ENCODE results near the gene ACVRL1. TPM values are rescaled to one million over a fixed set of nuclear protein-coding genes. Genes with fewer than 3 reads are reported as not detected.

The ACVRL1 gene
- 18.8 and 26.4 TPM in 2 replicates for total RNA-seq (2012; rRNA removed)

DNA sequence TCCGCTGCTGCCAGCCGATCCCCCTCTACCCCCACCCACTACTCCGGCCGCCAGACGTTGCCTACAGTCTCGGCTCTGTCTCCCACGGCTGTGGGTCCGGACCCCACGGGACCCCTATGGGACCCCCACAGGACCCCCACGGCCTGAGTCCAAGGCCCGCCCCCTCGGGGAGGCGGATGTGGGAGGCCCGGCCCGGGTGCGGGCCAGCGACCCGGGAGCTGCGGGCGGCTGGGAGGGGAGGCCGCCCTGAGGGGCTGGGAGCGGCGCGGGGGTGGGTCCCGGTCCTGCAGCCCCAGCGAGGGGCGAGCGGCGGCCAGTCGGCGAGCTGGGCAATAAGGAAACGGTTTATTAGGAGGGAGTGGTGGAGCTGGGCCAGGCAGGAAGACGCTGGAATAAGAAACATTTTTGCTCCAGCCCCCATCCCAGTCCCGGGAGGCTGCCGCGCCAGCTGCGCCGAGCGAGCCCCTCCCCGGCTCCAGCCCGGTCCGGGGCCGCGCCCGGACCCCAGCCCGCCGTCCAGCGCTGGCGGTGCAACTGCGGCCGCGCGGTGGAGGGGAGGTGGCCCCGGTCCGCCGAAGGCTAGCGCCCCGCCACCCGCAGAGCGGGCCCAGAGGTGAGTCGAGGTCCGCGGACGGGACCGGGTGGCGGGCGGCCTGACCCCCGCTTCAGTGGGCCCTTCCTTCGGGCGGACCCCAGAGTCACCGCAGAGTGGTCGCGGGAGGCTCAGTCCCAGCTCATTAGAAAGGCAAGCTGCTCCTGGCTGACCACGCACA lies at the start of gene ACVRL1:
Gene ACVRL1, plus strand, starts transcription at position 422 of the 773 bp plus-strand sequence. CDS start 4,971 bp downstream, outside the sequence.
- H3K27me3 ChIP-seq (ENCODE audit: control insufficient read depth, insufficient read depth, low read length): peaks cover 3% of the 10 kb centered on the region
- no peaks in the 10 kb centered on the region for H3K9me3 ChIP-seq (replicated peaks; ENCODE audit: low read length)
- H3K4me2 ChIP-seq (ENCODE audit: low read length): peak within 1 kb of the TSS; percentile 83
- peaks cover 42% of the 10 kb centered on the region for H3K4me1 ChIP-seq (ENCODE audit: control insufficient read depth, insufficient read depth, low read length)
- peak within 1 kb of the TSS; percentile 75 for H3K4me3 ChIP-seq (ENCODE audit: low read length)
- H3K36me3 ChIP-seq (ENCODE audit: insufficient read depth, low read length): no peaks in the 10 kb centered on the region
- peak within 1 kb of the TSS; percentile 83 for H3K9ac ChIP-seq (ENCODE audit: low read depth, low read length)

DNA sequence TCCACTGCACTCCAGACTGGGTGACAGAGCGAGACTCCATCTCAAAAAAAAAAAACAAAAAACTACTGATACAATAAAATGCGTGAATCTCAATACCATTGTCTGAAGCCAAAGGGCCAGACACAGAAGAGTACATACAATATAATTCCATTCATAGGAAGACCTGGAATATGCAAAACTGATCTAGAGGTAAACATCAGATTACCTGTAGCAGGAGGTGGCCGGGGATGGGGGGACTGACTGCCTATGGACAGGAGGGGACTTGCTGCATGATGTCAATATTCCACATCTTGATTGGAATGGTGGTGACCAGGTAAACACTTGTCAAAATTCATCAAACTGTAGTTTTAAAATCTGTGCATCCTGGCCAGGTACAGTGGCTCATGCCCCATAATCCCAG lies 46.3 kb upstream of the ACVRL1 start:
- Histone ChIP-seq H3K4me1 (ENCODE audit: control insufficient read depth, insufficient read depth, low read length) (peaks cover 12% of the 10 kb centered on the region), H3K9ac (ENCODE audit: low read depth, low read length) (no peak overlapping the region), H3K36me3 (ENCODE audit: insufficient read depth, low read length) (no peaks in the 10 kb centered on the region), H3K9me3 (replicated peaks; ENCODE audit: low read length) (no peaks in the 10 kb centered on the region), H3K4me3 (ENCODE audit: low read length) (no peak overlapping the region), H3K4me2 (ENCODE audit: low read length) (no peak overlapping the region), H3K27me3 (ENCODE audit: control insufficient read depth, insufficient read depth, low read length) (peaks cover 36% of the 10 kb centered on the region)

DNA sequence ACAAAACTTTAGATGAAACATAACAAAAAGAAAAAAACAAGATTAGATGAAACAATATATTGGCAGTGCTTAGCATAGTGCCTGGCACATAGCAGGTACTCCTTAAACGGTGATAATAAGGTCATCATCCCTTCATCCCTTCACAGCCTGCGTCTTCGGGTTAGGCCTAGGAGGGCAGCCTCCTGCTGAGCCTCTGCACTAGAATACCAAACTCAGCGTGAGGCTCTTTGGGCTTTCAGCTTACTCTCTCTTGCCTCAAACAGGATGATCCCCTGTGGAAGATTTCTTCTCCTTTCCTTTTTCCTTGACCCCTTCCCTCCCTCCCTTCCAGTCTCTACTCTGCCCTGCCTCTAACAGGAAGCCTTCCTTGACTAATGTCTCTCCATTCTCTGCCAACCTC lies 44.4 kb upstream of the ACVRL1 start:
- H3K9ac ChIP-seq (ENCODE audit: low read depth, low read length): no peak overlapping the region
- H3K4me1 ChIP-seq (ENCODE audit: control insufficient read depth, insufficient read depth, low read length): peaks cover 12% of the 10 kb centered on the region
- H3K4me2 ChIP-seq (ENCODE audit: low read length): no peak overlapping the region
- H3K36me3 ChIP-seq (ENCODE audit: insufficient read depth, low read length): no peaks in the 10 kb centered on the region
- no peaks in the 10 kb centered on the region for H3K9me3 ChIP-seq (replicated peaks; ENCODE audit: low read length)
- H3K27me3 ChIP-seq (ENCODE audit: control insufficient read depth, insufficient read depth, low read length): peaks cover 25% of the 10 kb centered on the region
- H3K4me3 ChIP-seq (ENCODE audit: low read length): no peak overlapping the region

DNA sequence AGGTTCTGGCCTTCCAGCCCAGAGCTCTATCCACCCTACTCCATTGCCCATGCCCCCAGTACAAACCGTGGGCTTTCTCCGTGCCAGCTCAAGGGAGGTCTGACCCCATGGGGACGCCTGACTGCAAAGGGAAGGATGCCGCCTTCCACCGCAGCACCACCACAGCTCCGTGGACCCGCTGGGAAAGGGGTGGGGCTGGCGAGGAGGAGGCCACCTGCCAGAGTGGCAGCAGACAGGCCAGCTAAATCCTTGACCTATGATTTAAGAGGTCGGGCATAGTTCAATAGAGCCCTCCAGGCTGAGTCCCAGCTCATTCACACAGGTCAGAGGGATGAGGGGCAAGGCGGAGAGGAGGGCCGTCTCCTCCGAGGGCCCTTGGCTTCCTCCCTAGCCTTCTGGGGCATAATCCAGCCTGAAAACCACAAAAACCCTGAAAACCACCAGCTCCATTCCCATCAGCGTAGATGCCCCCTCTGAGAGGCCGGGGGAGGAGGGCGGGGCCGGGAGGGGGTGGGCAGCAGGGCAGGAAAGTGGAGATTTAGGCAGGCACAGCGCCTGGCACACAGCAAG lies 43.9 kb upstream of the ACVRL1 start:
- H3K4me3 ChIP-seq (ENCODE audit: low read length): peak overlapping the region; percentile 60
- H3K27me3 ChIP-seq (ENCODE audit: control insufficient read depth, insufficient read depth, low read length): peaks cover 30% of the 10 kb centered on the region

DNA sequence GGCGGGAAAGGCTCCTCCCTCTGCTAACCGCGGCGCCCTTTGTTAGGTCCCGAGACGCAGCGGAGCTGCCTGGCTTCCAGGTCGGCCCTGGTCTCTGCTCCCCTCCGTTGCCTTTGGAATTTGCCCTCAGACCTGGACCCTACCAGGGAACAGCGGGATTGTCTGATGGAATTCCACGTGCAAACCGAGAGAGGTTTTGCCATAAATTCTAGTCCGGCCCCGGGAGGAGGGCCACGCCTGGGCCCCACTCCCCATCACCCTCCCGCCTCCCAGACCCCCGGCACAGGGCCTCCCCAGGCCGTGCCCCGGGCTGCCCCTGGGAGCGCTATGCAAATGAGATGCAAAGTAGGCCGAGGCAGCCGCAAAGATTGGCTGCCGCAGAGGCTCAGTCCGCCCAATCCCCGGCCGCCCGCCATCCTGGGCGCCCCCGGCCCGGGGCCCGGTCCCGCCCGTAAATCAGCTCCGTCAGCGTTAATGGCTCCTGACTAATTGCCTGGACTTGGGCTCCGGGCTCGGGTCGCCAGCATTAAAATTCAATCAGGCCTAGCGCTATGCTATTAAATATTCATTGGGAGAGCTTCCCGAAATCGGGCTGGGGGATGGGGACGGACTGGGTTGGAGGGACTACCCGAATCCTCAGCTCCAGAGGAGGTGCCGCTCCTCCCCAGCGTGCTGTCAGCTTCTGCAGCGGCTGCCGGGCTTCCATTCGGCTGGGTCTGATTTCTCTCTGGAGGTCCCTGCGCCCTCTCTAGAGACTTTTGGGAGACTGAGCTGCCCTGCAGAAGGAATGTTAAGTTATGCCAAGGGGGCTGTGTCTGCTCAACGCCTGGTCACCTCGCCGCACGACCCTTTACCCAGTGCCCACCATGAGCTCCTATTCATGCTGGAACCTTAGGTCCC lies 43.1 kb upstream of the ACVRL1 start:
- peak overlapping the region; percentile 60 for H3K4me3 ChIP-seq (ENCODE audit: low read length)
- H3K27me3 ChIP-seq (ENCODE audit: control insufficient read depth, insufficient read depth, low read length): peaks cover 37% of the 10 kb centered on the region
- H3K9me3 ChIP-seq (replicated peaks; ENCODE audit: low read length): no peaks in the 10 kb centered on the region
- peaks cover 18% of the 10 kb centered on the region for H3K4me1 ChIP-seq (ENCODE audit: control insufficient read depth, insufficient read depth, low read length)
- no peaks in the 10 kb centered on the region for H3K36me3 ChIP-seq (ENCODE audit: insufficient read depth, low read length)
- peak overlapping the region; percentile 93 for H3K4me2 ChIP-seq (ENCODE audit: low read length)
- peak overlapping the region; percentile 40 for H3K9ac ChIP-seq (ENCODE audit: low read depth, low read length)

More for the DNA sequence above, 43.9 kb upstream of the ACVRL1 start:
- Histone ChIP-seq H3K4me2 (ENCODE audit: low read length) (peak overlapping the region; percentile 93), H3K36me3 (ENCODE audit: insufficient read depth, low read length) (no peaks in the 10 kb centered on the region), H3K9me3 (replicated peaks; ENCODE audit: low read length) (no peaks in the 10 kb centered on the region), H3K4me1 (ENCODE audit: control insufficient read depth, insufficient read depth, low read length) (peaks cover 12% of the 10 kb centered on the region), H3K9ac (ENCODE audit: low read depth, low read length) (no peak overlapping the region)

DNA sequence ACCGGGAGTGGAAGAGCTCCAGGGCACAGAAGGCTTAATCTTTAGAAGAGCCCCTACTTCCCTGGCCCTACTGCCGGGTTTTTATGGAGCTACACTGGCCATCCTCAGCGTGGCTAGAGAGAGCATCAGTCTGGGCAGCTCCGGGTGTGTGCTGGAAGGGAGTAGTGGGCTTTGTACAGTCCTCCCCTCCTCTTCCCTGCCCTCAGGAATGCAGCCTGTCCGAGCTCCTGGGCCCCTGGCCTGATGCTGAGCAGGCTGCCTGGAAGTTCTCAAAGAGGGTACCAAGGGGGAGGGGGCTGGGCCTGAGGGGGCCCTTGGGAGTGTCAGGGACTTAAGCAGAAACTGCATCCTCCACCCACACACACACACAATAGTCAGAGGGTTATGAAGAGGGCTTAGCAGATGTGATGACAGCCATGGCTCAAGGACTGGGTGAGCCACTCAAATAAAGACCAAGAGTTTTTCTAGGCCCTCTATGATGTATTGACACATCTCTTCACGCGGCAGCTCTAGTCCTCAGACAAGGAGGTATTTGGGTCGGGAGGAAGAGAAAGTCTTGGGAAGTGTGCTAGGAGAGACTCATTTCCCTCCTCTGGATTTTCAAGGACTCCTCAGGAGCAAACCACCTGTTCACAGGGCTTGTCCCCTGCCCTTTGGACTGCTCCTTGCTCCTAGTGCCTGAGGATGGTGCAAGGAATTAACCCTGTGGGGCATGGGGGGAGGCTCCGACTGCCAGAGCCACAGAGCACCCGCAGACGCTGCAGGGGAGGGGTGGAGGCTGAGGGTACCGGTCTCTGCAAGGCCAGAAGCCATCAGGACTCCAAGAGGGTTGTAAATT lies 42.3 kb upstream of the ACVRL1 start:
- Histone ChIP-seq H3K4me3 (ENCODE audit: low read length) (peak overlapping the region; percentile 60), H3K9ac (ENCODE audit: low read depth, low read length) (no peak overlapping the region), H3K4me1 (ENCODE audit: control insufficient read depth, insufficient read depth, low read length) (peaks cover 19% of the 10 kb centered on the region)

DNA sequence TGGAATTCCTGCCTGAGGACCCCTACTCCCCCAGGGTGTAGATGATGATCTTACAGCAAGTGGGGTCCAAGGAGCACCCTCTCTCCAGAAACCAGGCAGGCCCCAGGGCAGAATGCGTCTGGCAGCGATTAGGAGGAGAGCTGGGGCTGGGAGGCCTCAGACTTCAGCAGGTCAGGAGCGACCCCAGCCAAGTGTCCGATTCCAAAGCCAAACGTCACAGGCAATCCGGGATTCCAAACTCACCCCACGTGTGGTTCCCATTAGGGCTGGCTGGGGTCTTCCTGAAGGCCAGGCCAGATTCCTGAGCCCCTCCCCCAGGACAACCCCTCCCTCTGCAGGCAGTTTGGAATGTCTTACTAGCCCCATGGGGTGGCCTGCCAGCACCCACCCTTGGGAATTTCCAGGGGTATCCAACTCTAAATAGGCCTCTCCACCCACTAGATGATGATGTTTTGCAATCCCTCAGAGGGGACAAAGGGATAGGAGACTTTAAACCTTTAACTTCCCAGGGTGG lies 41.5 kb upstream of the ACVRL1 start:
- Histone ChIP-seq H3K9me3 (replicated peaks; ENCODE audit: low read length) (no peaks in the 10 kb centered on the region), H3K27me3 (ENCODE audit: control insufficient read depth, insufficient read depth, low read length) (peaks cover 53% of the 10 kb centered on the region), H3K4me1 (ENCODE audit: control insufficient read depth, insufficient read depth, low read length) (peaks cover 19% of the 10 kb centered on the region), H3K9ac (ENCODE audit: low read depth, low read length) (no peak overlapping the region), H3K4me2 (ENCODE audit: low read length) (no peak overlapping the region), H3K36me3 (ENCODE audit: insufficient read depth, low read length) (no peaks in the 10 kb centered on the region), H3K4me3 (ENCODE audit: low read length) (no peak overlapping the region)

More for the DNA sequence above, 42.3 kb upstream of the ACVRL1 start:
- H3K27me3 ChIP-seq (ENCODE audit: control insufficient read depth, insufficient read depth, low read length): peaks cover 45% of the 10 kb centered on the region
- H3K36me3 ChIP-seq (ENCODE audit: insufficient read depth, low read length): no peaks in the 10 kb centered on the region
- no peaks in the 10 kb centered on the region for H3K9me3 ChIP-seq (replicated peaks; ENCODE audit: low read length)
- H3K4me2 ChIP-seq (ENCODE audit: low read length): peak overlapping the region; percentile 93

DNA sequence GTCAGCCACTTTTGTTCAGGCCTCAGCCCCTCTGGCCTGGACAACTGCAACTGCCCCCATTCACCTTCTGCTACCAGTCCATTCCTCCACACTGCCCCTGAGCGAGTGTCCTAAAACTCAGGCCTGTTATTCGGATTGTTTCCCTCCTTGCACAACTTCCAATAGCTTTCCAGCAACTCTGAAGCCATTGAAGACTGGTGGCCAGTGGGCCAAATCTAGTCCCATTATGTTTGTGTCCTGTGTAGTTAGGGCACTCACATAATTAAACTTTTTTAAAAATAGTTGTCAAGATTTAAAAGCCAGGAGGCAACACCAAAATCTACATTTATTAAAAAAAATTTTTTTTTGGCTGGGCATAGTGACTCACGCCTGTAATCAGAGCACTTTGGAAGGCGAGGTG lies 41.0 kb upstream of the ACVRL1 start:
- Histone ChIP-seq H3K36me3 (ENCODE audit: insufficient read depth, low read length) (no peaks in the 10 kb centered on the region), H3K9ac (ENCODE audit: low read depth, low read length) (no peak overlapping the region), H3K9me3 (replicated peaks; ENCODE audit: low read length) (no peaks in the 10 kb centered on the region), H3K27me3 (ENCODE audit: control insufficient read depth, insufficient read depth, low read length) (peaks cover 58% of the 10 kb centered on the region), H3K4me1 (ENCODE audit: control insufficient read depth, insufficient read depth, low read length) (peaks cover 19% of the 10 kb centered on the region), H3K4me2 (ENCODE audit: low read length) (no peak overlapping the region), H3K4me3 (ENCODE audit: low read length) (no peak overlapping the region)

DNA sequence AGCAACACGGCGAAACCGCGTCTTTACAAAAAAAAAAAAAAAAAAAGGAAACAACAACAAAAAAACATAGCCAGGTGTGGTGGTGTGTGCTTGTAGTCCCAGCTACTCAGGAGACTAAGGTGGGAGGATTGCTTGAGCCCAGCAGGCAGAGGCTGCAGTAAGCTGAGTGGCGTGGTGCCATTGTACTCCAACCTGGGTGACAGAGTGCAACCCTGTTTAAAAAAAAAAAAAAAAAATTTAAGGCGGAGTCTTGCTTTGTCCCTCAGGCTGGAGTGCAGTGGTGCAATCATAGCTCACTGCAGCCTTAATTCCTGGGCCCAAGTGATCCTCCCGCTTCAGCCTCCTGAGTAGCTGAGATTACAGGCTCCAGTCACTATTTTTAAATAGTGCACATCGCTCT lies 40.5 kb upstream of the ACVRL1 start:
- H3K36me3 ChIP-seq (ENCODE audit: insufficient read depth, low read length): no peaks in the 10 kb centered on the region
- H3K9me3 ChIP-seq (replicated peaks; ENCODE audit: low read length): no peaks in the 10 kb centered on the region
- peaks cover 57% of the 10 kb centered on the region for H3K27me3 ChIP-seq (ENCODE audit: control insufficient read depth, insufficient read depth, low read length)
- H3K4me1 ChIP-seq (ENCODE audit: control insufficient read depth, insufficient read depth, low read length): peaks cover 19% of the 10 kb centered on the region
- H3K4me3 ChIP-seq (ENCODE audit: low read length): no peak overlapping the region
- H3K9ac ChIP-seq (ENCODE audit: low read depth, low read length): no peak overlapping the region
- no peak overlapping the region for H3K4me2 ChIP-seq (ENCODE audit: low read length)

DNA sequence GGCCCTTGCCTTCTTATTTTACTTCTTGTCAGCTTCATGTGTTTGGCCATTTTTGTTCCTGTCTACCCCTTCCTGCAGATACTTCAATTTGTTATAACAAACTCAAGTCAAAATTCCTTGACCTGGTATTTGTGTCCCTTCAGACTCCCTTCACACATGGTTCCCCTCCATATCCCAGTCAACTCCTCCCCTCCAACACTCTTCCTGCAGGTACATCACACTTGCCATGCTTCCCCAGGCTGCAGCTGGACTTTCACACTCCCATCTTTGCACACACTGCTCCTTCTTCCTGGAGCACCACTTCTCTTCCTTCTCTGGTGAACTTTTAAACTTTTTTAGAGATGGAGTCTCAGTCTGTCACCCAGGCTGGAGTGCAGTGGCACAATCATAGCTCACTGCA lies 39.9 kb upstream of the ACVRL1 start:
- peaks cover 51% of the 10 kb centered on the region for H3K27me3 ChIP-seq (ENCODE audit: control insufficient read depth, insufficient read depth, low read length)
- no peaks in the 10 kb centered on the region for H3K36me3 ChIP-seq (ENCODE audit: insufficient read depth, low read length)
- H3K4me1 ChIP-seq (ENCODE audit: control insufficient read depth, insufficient read depth, low read length): peaks cover 19% of the 10 kb centered on the region
- no peak overlapping the region for H3K9ac ChIP-seq (ENCODE audit: low read depth, low read length)
- no peak overlapping the region for H3K4me3 ChIP-seq (ENCODE audit: low read length)
- no peaks in the 10 kb centered on the region for H3K9me3 ChIP-seq (replicated peaks; ENCODE audit: low read length)
- no peak overlapping the region for H3K4me2 ChIP-seq (ENCODE audit: low read length)

Measured in skeletal muscle satellite cell (primary cell).